ENCODE results near the gene PAX4. TPM values are rescaled to one million over a fixed set of nuclear protein-coding genes. Genes with fewer than 3 reads are reported as not detected.

The PAX4 gene
- polyA plus RNA-seq, 1 donor from 2014 or later = not detected

DNA sequence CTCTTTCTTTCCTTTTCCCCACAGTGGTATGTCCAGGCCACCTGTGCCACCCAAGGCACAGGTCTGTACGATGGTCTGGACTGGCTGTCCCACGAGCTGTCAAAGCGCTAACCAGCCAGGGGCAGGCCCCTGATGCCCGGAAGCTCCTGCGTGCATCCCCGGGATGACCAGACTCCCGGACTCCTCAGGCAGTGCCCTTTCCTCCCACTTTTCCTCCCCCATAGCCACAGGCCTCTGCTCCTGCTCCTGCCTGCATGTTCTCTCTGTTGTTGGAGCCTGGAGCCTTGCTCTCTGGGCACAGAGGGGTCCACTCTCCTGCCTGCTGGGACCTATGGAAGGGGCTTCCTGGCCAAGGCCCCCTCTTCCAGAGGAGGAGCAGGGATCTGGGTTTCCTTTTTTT lies 26.8 kb downstream of the PAX4 start:
- no peaks in the 10 kb centered on the region for H3K9me3 ChIP-seq (ENCODE audit: low read length)
- H3K9me2 ChIP-seq (ENCODE audit: insufficient read depth, low read length) = no peaks in the 10 kb centered on the region
- no peak overlapping the region for H3K27ac ChIP-seq (ENCODE audit: low read length)
- no peaks in the 10 kb centered on the region for H3F3A ChIP-seq (ENCODE audit: insufficient read depth, low read length, poor library complexity, severe bottlenecking)
- no peak overlapping the region for H3K9ac ChIP-seq (ENCODE audit: low read length)
- H3K4me3 ChIP-seq (ENCODE audit: low read length) = no peak overlapping the region
- no peaks in the 10 kb centered on the region for H4K20me1 ChIP-seq (ENCODE audit: insufficient read depth)
- H3K27me3 ChIP-seq (ENCODE audit: insufficient read depth, low read depth, low read length) = no peaks in the 10 kb centered on the region
- no peak overlapping the region for H2AFZ ChIP-seq (ENCODE audit: low read depth, low read length)
- no peaks in the 10 kb centered on the region for H3K36me3 ChIP-seq (ENCODE audit: insufficient read depth, low read length)
- peaks cover 12% of the 10 kb centered on the region for H3K79me2 ChIP-seq (replicated peaks; ENCODE audit: insufficient read depth, low read length)
- H3K4me2 ChIP-seq (ENCODE audit: low read length) = no peak overlapping the region
- no peak for TF ChIP-seq EP300 (conservative IDR thresholded peaks at IDR 0.05; ENCODE audit: poor library complexity, severe bottlenecking)
- no peak for TF ChIP-seq RAD21 (conservative IDR thresholded peaks at IDR 0.05)
- TF ChIP-seq MXI1 (conservative IDR thresholded peaks at IDR 0.05; ENCODE audit: poor library complexity, severe bottlenecking) = no peak
- TF ChIP-seq EZH2 (IDR thresholded peaks at IDR 0.05; ENCODE audit: borderline replicate concordance, insufficient read depth, low read length, poor library complexity, severe bottlenecking) = no peak
- TF ChIP-seq POLR2AphosphoS5 (IDR thresholded peaks at IDR 0.05) = no peak
- no peak for TF ChIP-seq CTCF (IDR thresholded peaks at IDR 0.05; ENCODE audit: poor library complexity, severe bottlenecking)
- TF ChIP-seq, protein P1, sequence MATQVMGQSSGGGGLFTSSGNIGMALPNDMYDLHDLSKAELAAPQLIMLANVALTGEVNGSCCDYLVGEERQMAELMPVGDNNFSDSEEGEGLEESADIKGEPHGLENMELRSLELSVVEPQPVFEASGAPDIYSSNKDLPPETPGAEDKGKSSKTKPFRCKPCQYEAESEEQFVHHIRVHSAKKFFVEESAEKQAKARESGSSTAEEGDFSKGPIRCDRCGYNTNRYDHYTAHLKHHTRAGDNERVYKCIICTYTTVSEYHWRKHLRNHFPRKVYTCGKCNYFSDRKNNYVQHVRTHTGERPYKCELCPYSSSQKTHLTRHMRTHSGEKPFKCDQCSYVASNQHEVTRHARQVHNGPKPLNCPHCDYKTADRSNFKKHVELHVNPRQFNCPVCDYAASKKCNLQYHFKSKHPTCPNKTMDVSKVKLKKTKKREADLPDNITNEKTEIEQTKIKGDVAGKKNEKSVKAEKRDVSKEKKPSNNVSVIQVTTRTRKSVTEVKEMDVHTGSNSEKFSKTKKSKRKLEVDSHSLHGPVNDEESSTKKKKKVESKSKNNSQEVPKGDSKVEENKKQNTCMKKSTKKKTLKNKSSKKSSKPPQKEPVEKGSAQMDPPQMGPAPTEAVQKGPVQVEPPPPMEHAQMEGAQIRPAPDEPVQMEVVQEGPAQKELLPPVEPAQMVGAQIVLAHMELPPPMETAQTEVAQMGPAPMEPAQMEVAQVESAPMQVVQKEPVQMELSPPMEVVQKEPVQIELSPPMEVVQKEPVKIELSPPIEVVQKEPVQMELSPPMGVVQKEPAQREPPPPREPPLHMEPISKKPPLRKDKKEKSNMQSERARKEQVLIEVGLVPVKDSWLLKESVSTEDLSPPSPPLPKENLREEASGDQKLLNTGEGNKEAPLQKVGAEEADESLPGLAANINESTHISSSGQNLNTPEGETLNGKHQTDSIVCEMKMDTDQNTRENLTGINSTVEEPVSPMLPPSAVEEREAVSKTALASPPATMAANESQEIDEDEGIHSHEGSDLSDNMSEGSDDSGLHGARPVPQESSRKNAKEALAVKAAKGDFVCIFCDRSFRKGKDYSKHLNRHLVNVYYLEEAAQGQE (IDR thresholded peaks at IDR 0.05; ENCODE audit: borderline replicate concordance) = no peak
- no peak for TF ChIP-seq SMC3 (conservative IDR thresholded peaks at IDR 0.05; ENCODE audit: poor library complexity)
- no peak for TF ChIP-seq TAF1 (IDR thresholded peaks at IDR 0.05; ENCODE audit: low read depth)

DNA sequence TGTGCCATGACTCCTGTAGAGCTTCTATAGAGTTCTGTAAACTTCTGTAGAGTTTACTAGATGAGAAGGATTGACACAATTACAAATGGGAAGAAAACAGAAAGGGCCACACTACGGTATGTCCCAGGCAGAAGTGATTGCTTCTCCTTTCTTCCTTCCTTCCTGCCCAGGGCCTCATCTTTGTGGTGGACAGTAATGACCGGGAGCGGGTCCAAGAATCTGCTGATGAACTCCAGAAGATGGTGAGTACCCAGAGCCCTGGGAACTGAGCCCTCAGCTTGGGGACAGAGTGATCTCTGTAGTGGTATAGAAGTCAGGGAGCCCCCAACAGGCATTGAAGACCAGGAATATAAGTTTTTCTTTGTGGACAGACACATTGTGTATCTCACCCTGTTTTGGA lies 28.0 kb downstream of the PAX4 start:
- Histone ChIP-seq H3K27ac (ENCODE audit: low read length) (no peak overlapping the region), H3F3A (ENCODE audit: insufficient read depth, low read length, poor library complexity, severe bottlenecking) (no peaks in the 10 kb centered on the region), H3K27me3 (ENCODE audit: insufficient read depth, low read depth, low read length) (no peaks in the 10 kb centered on the region), H3K9me3 (ENCODE audit: low read length) (no peaks in the 10 kb centered on the region), H3K4me2 (ENCODE audit: low read length) (no peak overlapping the region), H4K20me1 (ENCODE audit: insufficient read depth) (no peaks in the 10 kb centered on the region), H3K79me2 (replicated peaks; ENCODE audit: insufficient read depth, low read length) (peaks cover 16% of the 10 kb centered on the region), H3K9ac (ENCODE audit: low read length) (no peak overlapping the region), H3K36me3 (ENCODE audit: insufficient read depth, low read length) (no peaks in the 10 kb centered on the region), H2AFZ (ENCODE audit: low read depth, low read length) (no peak overlapping the region), H3K4me3 (ENCODE audit: low read length) (peak overlapping the region; percentile 86), H3K9me2 (ENCODE audit: insufficient read depth, low read length) (no peaks in the 10 kb centered on the region)
- TF ChIP-seq SMC3 (conservative IDR thresholded peaks at IDR 0.05; ENCODE audit: poor library complexity) (no peak), TAF1 (IDR thresholded peaks at IDR 0.05; ENCODE audit: low read depth) (no peak), CTCF (IDR thresholded peaks at IDR 0.05; ENCODE audit: poor library complexity, severe bottlenecking) (no peak)
- TF ChIP-seq, protein P1 (IDR thresholded peaks at IDR 0.05; ENCODE audit: borderline replicate concordance) = no peak

All from neural cell (in vitro differentiated cells).